Breast epithelium (tissue), 4 donors: ENCODE data around the gene ZNF831. TPM values are rescaled to one million over a fixed set of nuclear protein-coding genes. Genes with fewer than 3 reads are reported as not detected.

Experiments
- DNase-seq, 2 donors: peaks; one replicate each; pipeline ENCODE4 v3.0.0-alpha.2; 2019; ENCODE audit warnings: low spot score in 2 of 2
- H3K27ac ChIP-seq, 2 donors: fragments of 200-600 bp; sonication (generic) in 1 of 2; one replicate each; pipeline ENCODE4 v1.5.1; 2016 to 2019; ENCODE audit warnings: mild to moderate bottlenecking in 1 of 2
- H3K27me3 ChIP-seq, 2 donors: fragments of 200-600 bp; sonication (generic) in 1 of 2; one replicate each; pipeline versions ENCODE4 v1.5.1 to v1.6.0; 2017 to 2019; ENCODE audit warnings: control low read depth in 1 of 2, mild to moderate bottlenecking in 1 of 2
- H3K36me3 ChIP-seq: fragments of 200-600 bp; one replicate; pipeline ENCODE4 v1.5.1; 2019
- H3K4me1 ChIP-seq, 2 donors: fragments of 200-600 bp; sonication (generic); one replicate each; pipeline ENCODE4 v1.5.1; 2016 to 2019; ENCODE audit warnings: control low read depth in 1 of 2
- H3K4me3 ChIP-seq, 3 donors: fragments of 200-600 bp; sonication (generic); 1 replicate in 2 of 3; 2 replicates in 1 of 3; pipeline ENCODE4 v1.5.1; 2016 to 2019; ENCODE audit warnings: mild to moderate bottlenecking in 3 of 3, moderate library complexity in 2 of 3
- H3K9me3 ChIP-seq, 2 donors: fragments of 200-600 bp; sonication (generic) in 1 of 2; one replicate each; pipeline ENCODE4 v1.5.1; 2016 to 2019; ENCODE audit warnings: control low read depth in 1 of 2
- POLR2A ChIP-seq: fragments of 450-650 bp; IDR thresholded peaks from one replicate; pipeline ENCODE4 v1.6.1; 2016; ENCODE audit warnings: antibody characterized with exemption, mild to moderate bottlenecking, moderate library complexity
- POLR2AphosphoS5 ChIP-seq, 3 donors: sonication (generic); formaldehyde crosslinking; IDR thresholded peaks; one replicate each; pipeline ENCODE4 v1.6.1; 2017; ENCODE audit warnings: antibody characterized with exemption in 3 of 3
- intact Hi-C: fragments of 100-400 bp; cut with DNase I; formaldehyde crosslinking; loops from one replicate; pipeline ENCODE4 v1.15.1; 2023; ENCODE audit warnings: low total_unique reads
- total RNA-seq, 3 donors: library from RNA; depleted of rRNA; stranded (reverse); fragments of >200 nt; gene quantifications; one replicate each; pipeline ENCODE4 v1.1.0, GENCODE V29; 2016
- TF ChIP-seq, protein P1 (sequence below), 3 donors: fragments of 450-650 bp; IDR thresholded peaks; one replicate each; pipeline ENCODE4 v1.5.1; 2016 to 2017; ENCODE audit warnings: antibody characterized with exemption in 3 of 3, mild to moderate bottlenecking in 3 of 3, moderate library complexity in 3 of 3

The ZNF831 gene
- total RNA-seq, 3 donors from 2014 or later = 0.48 to 1.6 (median 1.2) TPM

DNA sequence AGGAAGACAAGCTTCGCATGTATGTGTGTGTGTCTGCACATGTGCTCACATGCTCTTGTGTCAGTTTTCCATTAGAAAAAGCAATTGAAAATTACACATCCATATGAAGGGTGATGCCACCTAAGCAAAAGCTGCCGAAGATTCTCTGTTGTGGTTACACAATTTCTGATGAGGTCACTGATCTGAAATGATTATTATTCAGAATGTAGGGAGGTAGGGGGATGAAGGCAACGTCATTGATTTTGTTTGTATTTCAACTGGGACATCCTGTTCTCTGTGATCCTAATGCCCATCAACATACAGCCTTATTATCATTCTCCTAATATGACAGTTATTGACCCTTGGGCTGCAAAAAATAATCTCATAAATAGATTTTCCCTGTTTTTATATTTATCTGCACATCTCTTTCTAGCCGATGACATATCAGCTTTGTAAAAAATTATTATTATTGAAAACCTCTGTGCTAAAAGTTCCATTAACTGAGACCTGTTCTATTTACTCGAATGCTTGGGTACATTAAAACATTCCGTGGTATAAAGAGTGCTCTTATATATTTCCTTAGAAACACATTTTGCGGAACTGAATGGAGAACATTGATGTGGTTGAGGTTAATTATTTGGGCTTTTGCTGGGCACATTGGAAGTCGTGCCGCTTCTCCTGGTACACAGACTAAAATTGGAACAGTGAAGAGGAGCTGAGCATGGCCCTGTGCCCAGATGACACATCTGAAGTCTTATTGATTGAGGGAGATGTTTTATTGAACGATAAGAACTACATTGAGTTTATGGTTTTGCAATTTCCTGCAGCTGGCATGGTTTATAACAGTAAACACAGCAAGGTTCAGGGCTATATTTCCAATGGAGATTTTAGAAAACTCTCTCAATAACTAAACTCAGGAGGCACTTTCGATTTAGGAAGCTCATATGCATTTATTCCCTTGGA lies 51.3 kb downstream of the ZNF831 start:
- Histone ChIP-seq H3K4me3 (no peak overlapping the region), H3K27ac (no peak overlapping the region), H3K27me3 (no peaks in the 10 kb centered on the region), H3K9me3 (no peaks in the 10 kb centered on the region), H3K4me1 (no peaks in the 10 kb centered on the region), H3K36me3 (no peaks in the 10 kb centered on the region)
- TF ChIP-seq POLR2AphosphoS5 (IDR thresholded peaks at IDR 0.05) (no peak), POLR2A (no peak)
- TF ChIP-seq, protein P1, sequence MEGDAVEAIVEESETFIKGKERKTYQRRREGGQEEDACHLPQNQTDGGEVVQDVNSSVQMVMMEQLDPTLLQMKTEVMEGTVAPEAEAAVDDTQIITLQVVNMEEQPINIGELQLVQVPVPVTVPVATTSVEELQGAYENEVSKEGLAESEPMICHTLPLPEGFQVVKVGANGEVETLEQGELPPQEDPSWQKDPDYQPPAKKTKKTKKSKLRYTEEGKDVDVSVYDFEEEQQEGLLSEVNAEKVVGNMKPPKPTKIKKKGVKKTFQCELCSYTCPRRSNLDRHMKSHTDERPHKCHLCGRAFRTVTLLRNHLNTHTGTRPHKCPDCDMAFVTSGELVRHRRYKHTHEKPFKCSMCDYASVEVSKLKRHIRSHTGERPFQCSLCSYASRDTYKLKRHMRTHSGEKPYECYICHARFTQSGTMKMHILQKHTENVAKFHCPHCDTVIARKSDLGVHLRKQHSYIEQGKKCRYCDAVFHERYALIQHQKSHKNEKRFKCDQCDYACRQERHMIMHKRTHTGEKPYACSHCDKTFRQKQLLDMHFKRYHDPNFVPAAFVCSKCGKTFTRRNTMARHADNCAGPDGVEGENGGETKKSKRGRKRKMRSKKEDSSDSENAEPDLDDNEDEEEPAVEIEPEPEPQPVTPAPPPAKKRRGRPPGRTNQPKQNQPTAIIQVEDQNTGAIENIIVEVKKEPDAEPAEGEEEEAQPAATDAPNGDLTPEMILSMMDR (IDR thresholded peaks at IDR 0.05) = no peak
- no peak for DNase-seq
- intact Hi-C loops = no loop called here

DNA sequence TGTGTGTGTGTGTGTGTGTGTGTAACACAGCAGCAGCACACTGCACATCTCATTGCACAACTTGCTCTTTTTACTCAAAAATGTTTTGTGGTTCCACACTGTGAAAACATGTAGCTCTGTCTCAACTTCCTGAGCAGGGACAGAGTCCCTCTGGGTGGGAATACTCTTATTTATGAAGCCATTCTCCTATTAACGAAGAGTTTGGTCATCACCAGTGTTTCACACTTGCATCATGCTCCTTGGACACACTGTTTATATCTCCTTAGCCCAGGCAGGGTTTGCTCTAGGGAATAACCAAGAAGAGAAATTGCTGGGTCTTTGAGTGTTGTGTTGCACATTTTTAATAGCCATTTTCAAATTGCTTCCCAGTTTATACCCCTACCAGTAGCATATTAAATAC lies 53.6 kb downstream of the ZNF831 start:
- Histone ChIP-seq H3K27me3 (no peaks in the 10 kb centered on the region), H3K27ac (no peak overlapping the region), H3K4me1 (peaks cover 4 to 7% of the 10 kb centered on the region in 2 donors), H3K9me3 (no peaks in the 10 kb centered on the region), H3K4me3 (no peak overlapping the region), H3K36me3 (no peaks in the 10 kb centered on the region)
- no peak for DNase-seq
- intact Hi-C loops = no loop called here
- TF ChIP-seq, protein P1 (IDR thresholded peaks at IDR 0.05) = no peak
- TF ChIP-seq POLR2AphosphoS5 (IDR thresholded peaks at IDR 0.05) (no peak), POLR2A (no peak)

DNA sequence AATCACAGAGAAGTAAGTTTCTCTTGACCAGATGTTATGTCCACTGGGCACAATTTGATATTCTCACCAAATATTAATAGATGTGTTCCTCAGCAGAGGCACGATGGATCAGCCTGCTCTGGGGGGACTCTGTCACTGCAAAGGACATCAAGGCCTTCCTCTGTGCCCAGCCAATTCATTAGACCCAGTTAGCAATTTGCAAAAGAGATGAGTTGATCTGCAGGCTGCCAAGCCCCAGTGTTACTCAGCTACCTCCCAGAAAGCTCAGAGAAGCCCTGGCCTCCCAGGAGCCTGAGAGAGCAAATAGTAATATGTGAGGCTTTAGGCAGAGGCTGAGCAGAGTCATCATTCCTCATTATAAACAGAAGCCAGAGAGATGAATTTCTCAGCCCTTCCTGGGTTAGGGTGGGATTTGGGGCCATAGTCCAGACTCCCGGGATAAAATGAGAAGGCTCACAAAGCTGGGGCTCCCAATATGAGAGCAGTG lies 54.2 kb downstream of the ZNF831 start:
- Histone ChIP-seq H3K4me1 (peaks cover 4 to 7% of the 10 kb centered on the region in 2 donors), H3K27me3 (no peaks in the 10 kb centered on the region), H3K9me3 (no peaks in the 10 kb centered on the region), H3K4me3 (no peak overlapping the region), H3K36me3 (no peaks in the 10 kb centered on the region), H3K27ac (no peak overlapping the region)
- TF ChIP-seq POLR2AphosphoS5 (IDR thresholded peaks at IDR 0.05) = no peak
- TF ChIP-seq, protein P1 (IDR thresholded peaks at IDR 0.05) = no peak
- no peak for TF ChIP-seq POLR2A
- intact Hi-C loops = no loop called here
- DNase-seq = no peak

DNA sequence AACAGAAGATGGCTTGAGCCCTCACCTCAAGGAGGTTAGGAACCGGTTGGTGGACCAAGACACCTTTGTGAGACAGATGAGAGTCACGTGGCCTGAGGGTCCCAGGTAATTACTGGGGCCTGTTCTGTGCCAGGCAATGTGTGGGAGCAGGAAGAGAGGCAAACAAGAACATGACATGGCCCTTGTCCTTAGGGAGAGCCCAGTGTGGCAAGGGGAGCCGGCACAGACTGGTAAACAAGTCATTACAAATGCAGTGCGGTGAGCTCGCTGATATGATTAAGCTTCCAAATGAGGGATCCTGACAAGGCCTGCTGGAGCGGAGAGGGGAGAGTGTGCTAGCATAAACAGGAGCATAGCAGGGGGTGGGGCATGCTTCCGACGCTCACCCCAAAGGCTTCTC lies 55.6 kb downstream of the ZNF831 start:
- peaks cover 3 to 7% of the 10 kb centered on the region in 2 donors for H3K27me3 ChIP-seq
- TF ChIP-seq, protein P1 (IDR thresholded peaks at IDR 0.05) = no peak
- TF ChIP-seq POLR2A (no peak), POLR2AphosphoS5 (IDR thresholded peaks at IDR 0.05) (no peak)
- H3K4me3 ChIP-seq = no peak overlapping the region
- no peak overlapping the region for H3K27ac ChIP-seq
- intact Hi-C loops = no loop called here
- no peaks in the 10 kb centered on the region for H3K9me3 ChIP-seq
- H3K4me1 ChIP-seq = peaks cover 4 to 7% of the 10 kb centered on the region in 2 donors
- no peak for DNase-seq
- no peaks in the 10 kb centered on the region for H3K36me3 ChIP-seq

DNA sequence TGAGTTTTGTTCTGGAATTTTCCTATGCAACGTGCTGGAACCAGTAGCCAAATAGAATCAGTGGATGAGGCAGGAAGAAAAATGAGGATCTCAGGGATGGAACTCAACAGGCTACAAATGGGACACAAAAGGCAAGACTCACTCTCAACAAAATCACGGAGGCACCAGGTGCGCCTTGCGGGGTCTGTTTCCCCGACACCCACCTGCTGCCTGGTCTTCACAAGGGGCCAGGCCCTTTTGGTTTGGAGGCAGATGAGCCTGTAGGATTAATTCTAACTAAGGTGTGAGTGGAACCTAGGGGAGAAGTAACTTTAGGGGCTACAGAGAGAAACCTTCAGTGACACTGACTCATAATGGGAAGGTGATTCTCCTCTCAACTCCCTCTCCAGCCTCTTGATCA lies 56.5 kb downstream of the ZNF831 start:
- intact Hi-C loops = loop anchor here (5.0 kb wide), 1 partner anchor 353 kb away; no protein-coding TSS in a partner anchor
- TF ChIP-seq POLR2AphosphoS5 (IDR thresholded peaks at IDR 0.05) (no peak), POLR2A (no peak)
- TF ChIP-seq, protein P1 (IDR thresholded peaks at IDR 0.05) = no peak
- no peak for DNase-seq
- Histone ChIP-seq H3K27me3 (peaks cover 4 to 10% of the 10 kb centered on the region in 2 donors), H3K36me3 (no peaks in the 10 kb centered on the region), H3K4me3 (no peak overlapping the region), H3K27ac (no peak overlapping the region), H3K4me1 (peaks cover 4 to 7% of the 10 kb centered on the region in 2 donors), H3K9me3 (no peaks in the 10 kb centered on the region)
